H9 (cell line): ENCODE data around the gene PSMB8. TPM values are rescaled to one million over a fixed set of nuclear protein-coding genes. Genes with fewer than 3 reads are reported as not detected.

ENCODE experiments used
- DNase-seq: peaks from one replicate; pipeline ENCODE4 v3.0.0-alpha.2; 2017
- H2AFZ ChIP-seq: one replicate; pipeline ENCODE4 v1.6.1; 2013; ENCODE audit warnings: mild to moderate bottlenecking, low read length, control low read depth, moderate library complexity
- H2AK5ac ChIP-seq: 2 replicates; pipeline ENCODE4 v1.6.1; 2013; ENCODE audit warnings: low read length, control low read depth, mixed read lengths; ENCODE audit not compliant: insufficient read length
- H2BK120ac ChIP-seq: one replicate; pipeline ENCODE4 v1.6.1; 2013; ENCODE audit warnings: low read depth, mild to moderate bottlenecking, low read length, control low read depth, inconsistent platforms; ENCODE audit not compliant: poor library complexity, severe bottlenecking
- H2BK12ac ChIP-seq: 2 replicates; pipeline ENCODE4 v1.6.1; 2013; ENCODE audit warnings: low read length, control low read depth, mixed read lengths, low read depth; ENCODE audit not compliant: insufficient read length
- H2BK15ac ChIP-seq: 2 replicates; pipeline ENCODE4 v1.6.1; 2013; ENCODE audit warnings: low read depth, low read length, control low read depth
- H2BK20ac ChIP-seq: one replicate; pipeline ENCODE4 v1.6.1; 2013; ENCODE audit warnings: low read depth, mild to moderate bottlenecking, low read length, control low read depth, inconsistent platforms; ENCODE audit not compliant: poor library complexity, severe bottlenecking
- H2BK5ac ChIP-seq: 2 replicates; pipeline ENCODE4 v1.6.1; 2013; ENCODE audit warnings: low read length, control low read depth, mixed read lengths; ENCODE audit not compliant: insufficient read length
- H3K14ac ChIP-seq: 2 replicates; pipeline ENCODE4 v1.6.1; 2013; ENCODE audit warnings: low read length, control low read depth; ENCODE audit not compliant: insufficient read depth
- H3K18ac ChIP-seq: 2 replicates; pipeline ENCODE4 v1.6.1; 2013; ENCODE audit warnings: low read depth, mild to moderate bottlenecking, mixed read lengths, low read length, control low read depth; ENCODE audit not compliant: insufficient read length
- H3K23ac ChIP-seq: 2 replicates; pipeline ENCODE4 v1.6.1; 2013; ENCODE audit warnings: low read length, control low read depth, mixed read lengths, low read depth; ENCODE audit not compliant: insufficient read length
- H3K23me2 ChIP-seq: 2 replicates; pipeline ENCODE4 v1.6.1; 2013; ENCODE audit warnings: low read depth, mild to moderate bottlenecking, mixed read lengths, low read length, control low read depth; ENCODE audit not compliant: insufficient read length, poor library complexity, severe bottlenecking
- H3K27ac ChIP-seq: 2 replicates; pipeline ENCODE4 v1.5.1; 2013; ENCODE audit warnings: low read length, control low read depth, mixed read lengths, low read depth; ENCODE audit not compliant: insufficient read length
- H3K27me3 ChIP-seq: 2 replicates; pipeline ENCODE4 v1.6.1; 2013; ENCODE audit warnings: low read length, control low read depth, inconsistent platforms; ENCODE audit not compliant: insufficient read depth
- H3K4ac ChIP-seq: 2 replicates; pipeline ENCODE4 v1.6.1; 2013; ENCODE audit warnings: low read depth, mild to moderate bottlenecking, control low read depth, inconsistent platforms, low read length, moderate library complexity
- H3K4me1 ChIP-seq: 2 replicates; pipeline ENCODE4 v1.6.1; 2013; ENCODE audit warnings: low read length, control low read depth, inconsistent platforms; ENCODE audit not compliant: insufficient read depth
- H3K4me2 ChIP-seq: 2 replicates; pipeline ENCODE4 v1.6.1; 2013; ENCODE audit warnings: low read length, control low read depth, mixed read lengths; ENCODE audit not compliant: insufficient read length, insufficient read depth
- H3K56ac ChIP-seq: 2 replicates; pipeline ENCODE4 v1.6.1; 2013; ENCODE audit warnings: low read depth, mild to moderate bottlenecking, mixed read lengths, low read length, control low read depth; ENCODE audit not compliant: insufficient read length
- H3K79me1 ChIP-seq: 2 replicates; pipeline ENCODE4 v1.6.1; 2013; ENCODE audit warnings: low read depth, mild to moderate bottlenecking, moderate library complexity, low read length, control low read depth, inconsistent platforms; ENCODE audit not compliant: insufficient read depth, poor library complexity, severe bottlenecking
- H3K79me2 ChIP-seq: 2 replicates; pipeline ENCODE4 v1.6.1; 2013; ENCODE audit warnings: low read length, control low read depth, inconsistent platforms; ENCODE audit not compliant: insufficient read depth
- H3K9ac ChIP-seq: 2 replicates; pipeline ENCODE4 v1.6.1; 2013; ENCODE audit warnings: low read length, control low read depth, mixed read lengths; ENCODE audit not compliant: insufficient read length; ENCODE audit errors: extremely low read depth
- H3K9me3 ChIP-seq: one replicate; pipeline ENCODE4 v1.6.1; 2013; ENCODE audit warnings: low read depth, low read length, inconsistent platforms; ENCODE audit not compliant: control insufficient read depth
- H3T11ph ChIP-seq: one replicate; pipeline ENCODE4 v1.6.1; 2013; ENCODE audit warnings: mild to moderate bottlenecking, low read length, control low read depth, inconsistent platforms
- H4K20me1 ChIP-seq: one replicate; pipeline ENCODE4 v1.6.1; 2013; ENCODE audit not compliant: control insufficient read depth, insufficient read length, insufficient read depth
- H4K5ac ChIP-seq: 2 replicates; pipeline ENCODE4 v1.6.1; 2013; ENCODE audit warnings: low read depth, mild to moderate bottlenecking, mixed read lengths, low read length, control low read depth; ENCODE audit not compliant: insufficient read length
- H4K8ac ChIP-seq: replicated peaks from 2 replicates; pipeline ENCODE4 v1.6.1; 2013; ENCODE audit warnings: low read length, control low read depth, mixed read lengths, low read depth; ENCODE audit not compliant: insufficient read length
- H4K91ac ChIP-seq: 2 replicates; pipeline ENCODE4 v1.6.1; 2013; ENCODE audit warnings: low read depth, mild to moderate bottlenecking, moderate library complexity, mixed read lengths, low read length, control low read depth; ENCODE audit not compliant: insufficient read length
- H3K27ac Mint-ChIP-seq, 3 experiments: 2 replicates in 2 of 3; 3 replicates in 1 of 3; pipeline ENCODE4 v1.8.0; 2020 to 2021; ENCODE audit warnings: mixed read lengths in 3 of 3, mild to moderate bottlenecking in 1 of 3, moderate library complexity in 1 of 3
- H3K27me3 Mint-ChIP-seq: 2 replicates; pipeline ENCODE4 v1.8.0; 2021; ENCODE audit warnings: low read depth, mild to moderate bottlenecking, moderate library complexity, mixed read lengths
- H3K36me3 Mint-ChIP-seq, 3 experiments: 2 replicates in 2 of 3; 3 replicates in 1 of 3; pipeline ENCODE4 v1.8.0; 2020 to 2021; ENCODE audit warnings: low read depth in 3 of 3, mixed read lengths in 3 of 3; ENCODE audit not compliant: insufficient read depth in 1 of 3
- H3K4me1 Mint-ChIP-seq, 2 experiments: 2 replicates each; pipeline ENCODE4 v1.8.0; 2020; ENCODE audit warnings: mixed read lengths in 2 of 2
- H3K4me3 Mint-ChIP-seq, 2 experiments: 2 replicates in 1 of 2; 3 replicates in 1 of 2; pipeline ENCODE4 v1.8.0; 2020 to 2021; ENCODE audit warnings: mild to moderate bottlenecking in 2 of 2, mixed read lengths in 2 of 2, moderate library complexity in 1 of 2
- H3K9me3 Mint-ChIP-seq, 2 experiments: 2 replicates in 1 of 2; 3 replicates in 1 of 2; pipeline ENCODE4 v1.8.0; 2020; ENCODE audit warnings: mild to moderate bottlenecking in 2 of 2, mixed read lengths in 2 of 2, moderate library complexity in 1 of 2
- CTCF ChIP-seq: fragments of 200-600 bp; sonication (generic); conservative IDR thresholded peaks from 3 replicates; pipeline ENCODE4 v1.8.0; 2021; ENCODE audit warnings: antibody characterized with exemption, mild to moderate bottlenecking
- WGBS: extraction: QIAGEN DNeasy Blood & Tissue Kit; methylation state at CpG from one replicate; pipeline ENCODE4 v1.1.7; 2013; ENCODE audit warnings: missing lambda C conversion rate, low lambda C conversion rate, mixed read lengths; ENCODE audit not compliant: insufficient read length; ENCODE audit errors: extremely low coverage; 5-methylcytosine and 5-hydroxymethylcytosine counted together
- total RNA-seq: library from RNA; stranded (reverse); gene quantifications from 2 replicates; pipeline ENCODE4 v1.2.1, GENCODE V29; 2021

Gene PSMB8
- total RNA-seq, 1 experiment from 2014 or later, result 19.1 TPM

- TF ChIP-seq CTCF, result no peak
- no peak overlapping the region for H2BK20ac ChIP-seq
- peaks cover 5 to 7% of the 10 kb centered on the region in 2 experiments for H3K4me1 Mint-ChIP-seq
- no peak overlapping the region for H2BK12ac ChIP-seq
- no peaks in the 10 kb centered on the region for H3K79me1 ChIP-seq
- no peak overlapping the region for H2BK15ac ChIP-seq
- H3K36me3 Mint-ChIP-seq, result no peaks in the 10 kb centered on the region
- no peaks in the 10 kb centered on the region for H3K27me3 ChIP-seq
- H2AFZ ChIP-seq, result no peak overlapping the region
- no peak overlapping the region for H4K5ac ChIP-seq
- no peak overlapping the region for H3K4me2 ChIP-seq
- no peak overlapping the region for H3K4ac ChIP-seq
- peaks cover 16% of the 10 kb centered on the region for H3K27me3 Mint-ChIP-seq
- no peak overlapping the region for H3K27ac ChIP-seq
- H3K23me2 ChIP-seq, result no peaks in the 10 kb centered on the region
- H3K14ac ChIP-seq, result no peak overlapping the region
- H3K79me2 ChIP-seq, result no peaks in the 10 kb centered on the region
- H3K23ac ChIP-seq, result no peak overlapping the region
- no peak overlapping the region for H3K4me3 Mint-ChIP-seq
- no peak overlapping the region for H3K9ac ChIP-seq
- H3K4me1 ChIP-seq, result no peaks in the 10 kb centered on the region
- no peak overlapping the region for H2AK5ac ChIP-seq
- H3K9me3 ChIP-seq, result no peaks in the 10 kb centered on the region
- H2BK5ac ChIP-seq, result no peak overlapping the region
- no peak overlapping the region for H3K18ac ChIP-seq
- no CpG with 5 or more reads among the region's 10 CpGs for WGBS
- no peaks in the 10 kb centered on the region for H3K9me3 Mint-ChIP-seq
- H3T11ph ChIP-seq, result no peak overlapping the region
- no peak overlapping the region for H4K91ac ChIP-seq
- H3K56ac ChIP-seq, result no peak overlapping the region
- no peaks in the 10 kb centered on the region for H4K20me1 ChIP-seq
- no peak overlapping the region for H2BK120ac ChIP-seq
- H3K27ac Mint-ChIP-seq, result no peak overlapping the region
- H4K8ac ChIP-seq, result no peak overlapping the region
- DNase-seq, result no peak
These were observed 22.0 kb upstream of the PSMB8 start for GRCh38 chr6:32865724-32866443.
